GM23338 (cell line): ENCODE data around the gene DNAJB8. TPM values are rescaled to one million over a fixed set of nuclear protein-coding genes. Genes with fewer than 3 reads are reported as not detected.
A peak's percentile ranks its signal among the peaks of the same experiment; 100 is the strongest.

Experiments
- ATAC-seq: fragments of 200-7000 bp; cut with Tn5 transposase; 3 replicates; pipeline ENCODE4 v1.9.1; 2020
- DNase-seq: peaks from one replicate; pipeline ENCODE4 v3.0.0-alpha.2; 2015; ENCODE audit warnings: low spot score
- H2AFZ ChIP-seq: fragments of 200-600 bp; sonication (generic); 2 replicates; pipeline ENCODE4 v1.8.0; 2016; ENCODE audit warnings: antibody characterized with exemption, mild to moderate bottlenecking, moderate library complexity
- H3F3A ChIP-seq: fragments of 200-600 bp; sonication (generic); replicated peaks from 2 replicates; pipeline ENCODE4 v1.8.0; 2017; ENCODE audit warnings: antibody characterized with exemption, mixed run types, low read depth
- H3K27ac ChIP-seq: fragments of 200-600 bp; sonication (generic); 2 replicates; pipeline ENCODE4 v1.6.1; 2016; ENCODE audit warnings: low read depth
- H3K27me3 ChIP-seq: fragments of 200-600 bp; sonication (generic); 2 replicates; pipeline ENCODE4 v1.8.0; 2016; ENCODE audit warnings: mild to moderate bottlenecking, mixed run types, moderate library complexity; ENCODE audit not compliant: insufficient read depth
- H3K36me3 ChIP-seq: fragments of 200-600 bp; sonication (generic); 2 replicates; pipeline ENCODE4 v1.8.0; 2016; ENCODE audit warnings: mild to moderate bottlenecking; ENCODE audit not compliant: insufficient read depth
- H3K4me1 ChIP-seq: fragments of 200-600 bp; sonication (generic); 2 replicates; pipeline ENCODE4 v1.8.0; 2016; ENCODE audit warnings: mild to moderate bottlenecking, moderate library complexity; ENCODE audit not compliant: insufficient read depth
- H3K4me2 ChIP-seq: fragments of 200-600 bp; sonication (generic); 2 replicates; pipeline ENCODE4 v1.7.1; 2017; ENCODE audit warnings: mixed run types
- H3K4me3 ChIP-seq: fragments of 200-600 bp; sonication (generic); 2 replicates; pipeline ENCODE4 v1.6.1; 2016; ENCODE audit warnings: mixed run types
- H3K79me2 ChIP-seq: fragments of 200-600 bp; sonication (generic); replicated peaks from 2 replicates; pipeline ENCODE4 v1.8.0; 2017; ENCODE audit warnings: mild to moderate bottlenecking; ENCODE audit not compliant: insufficient read depth
- H3K9me2 ChIP-seq: fragments of 200-600 bp; sonication (generic); 2 replicates; pipeline ENCODE4 v1.8.0; 2017; ENCODE audit not compliant: insufficient read depth
- H4K20me1 ChIP-seq: fragments of 200-600 bp; sonication (generic); replicated peaks from 2 replicates; pipeline ENCODE4 v1.8.0; 2017; ENCODE audit warnings: mild to moderate bottlenecking; ENCODE audit not compliant: insufficient read depth
- H3K27ac Mint-ChIP-seq: 2 replicates; pipeline ENCODE4 v1.8.0; 2020; ENCODE audit warnings: inconsistent platforms, mild to moderate bottlenecking, moderate library complexity, mixed read lengths
- H3K27me3 Mint-ChIP-seq: 3 replicates; pipeline ENCODE4 v1.8.0; 2022; ENCODE audit warnings: low read depth, mild to moderate bottlenecking, moderate library complexity, mixed read lengths, inconsistent platforms; ENCODE audit not compliant: insufficient read depth, poor library complexity
- H3K36me3 Mint-ChIP-seq: 3 replicates; pipeline ENCODE4 v1.8.0; 2021; ENCODE audit warnings: low read depth, mild to moderate bottlenecking, inconsistent platforms, moderate library complexity, mixed read lengths
- H3K4me1 Mint-ChIP-seq: 3 replicates; pipeline ENCODE4 v1.8.0; 2020; ENCODE audit warnings: mild to moderate bottlenecking, inconsistent platforms, mixed read lengths
- H3K4me3 Mint-ChIP-seq: 3 replicates; pipeline ENCODE4 v1.8.0; 2021; ENCODE audit warnings: moderate library complexity, mild to moderate bottlenecking, inconsistent platforms, mixed read lengths
- H3K9me3 Mint-ChIP-seq: 3 replicates; pipeline ENCODE4 v1.8.0; 2020; ENCODE audit warnings: moderate library complexity, mild to moderate bottlenecking, inconsistent platforms, mixed read lengths
- CREB1 ChIP-seq: fragments of 250-450 bp; sonication (Bioruptor Pico); IDR thresholded peaks from 2 replicates; pipeline ENCODE4 v1.5.0; 2020; ENCODE audit warnings: low read depth, mild to moderate bottlenecking, moderate library complexity
- EZH2 ChIP-seq: fragments of 200-600 bp; sonication (generic); IDR thresholded peaks from one replicate; pipeline ENCODE4 v1.8.0; 2017; ENCODE audit warnings: antibody characterized with exemption, mild to moderate bottlenecking, low read depth; ENCODE audit not compliant: unreplicated experiment
- EZH2phosphoT487 ChIP-seq: fragments of 200-600 bp; sonication (generic); IDR thresholded peaks from one replicate; pipeline ENCODE4 v1.8.1; 2018; ENCODE audit warnings: antibody characterized with exemption; ENCODE audit not compliant: unreplicated experiment
- JUNB ChIP-seq: IDR thresholded peaks from one replicate; pipeline ENCODE4 v1.6.1; 2016; ENCODE audit warnings: antibody characterized with exemption; ENCODE audit not compliant: unreplicated experiment
- polyA plus RNA-seq: library from polyadenylated mRNA; unstranded; fragments of >200 nt; fragmentation: Nextera tagmentation; extraction: Ambion mirVana; gene quantifications from 2 replicates; pipeline ENCODE4 v1.2.1, GENCODE V29; 2016
- total RNA-seq: library from RNA; depleted of rRNA; stranded (reverse); fragments of >200 nt; shearing (Covaris generic); gene quantifications from 2 replicates; pipeline ENCODE4 v1.2.3, GENCODE V29; 2014
- TF ChIP-seq, protein P1 (sequence below): fragments of 250-450 bp; sonication (Bioruptor Pico); IDR thresholded peaks from 2 replicates; pipeline ENCODE4 v1.5.0; 2020; ENCODE audit warnings: mild to moderate bottlenecking, moderate library complexity

DNAJB8 gene
- total and polyA plus RNA-seq, 2 experiments from 2014 or later = not detected

DNA sequence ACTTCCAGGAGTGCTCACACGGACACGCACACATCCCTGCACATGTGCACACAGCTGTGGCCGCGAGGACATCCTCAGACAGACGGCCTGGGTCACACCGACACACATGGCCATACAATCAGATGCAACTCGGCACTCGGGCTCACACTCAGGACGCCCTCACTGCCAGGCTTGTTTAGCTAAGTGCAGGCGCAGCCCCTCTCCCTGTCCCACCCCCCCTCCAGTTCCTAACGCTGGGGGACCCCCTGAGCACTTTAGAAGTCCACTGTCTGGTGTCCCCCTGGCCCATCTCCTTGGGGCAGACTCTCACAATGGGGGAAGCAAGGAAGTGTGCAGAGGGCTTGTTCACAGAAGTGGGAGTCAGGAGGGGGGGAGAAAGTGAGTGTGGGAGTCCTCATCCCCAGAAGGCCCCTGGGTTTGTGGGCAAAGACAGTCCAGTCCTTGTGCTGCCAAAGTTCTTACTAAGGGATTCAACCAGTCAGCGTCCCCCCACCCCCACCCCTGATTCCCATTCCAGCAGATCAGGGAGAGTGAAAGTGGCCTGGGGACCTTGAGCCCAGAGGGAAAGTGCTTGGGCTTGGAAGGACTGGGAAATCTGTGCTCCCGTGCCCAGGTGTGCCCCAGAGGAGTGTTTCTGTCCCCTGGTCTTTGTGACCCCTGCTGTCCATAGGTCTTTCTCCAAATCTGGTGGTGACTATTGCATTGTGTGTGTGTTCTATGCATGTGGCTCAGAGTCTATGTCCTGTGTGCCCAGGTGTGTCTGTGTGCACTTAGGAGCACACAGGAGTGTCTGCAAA, 27.1 kb upstream of the DNAJB8 start:
- Histone ChIP-seq H3K4me2 (peak overlapping the region; percentile 90; the same call in 1 of the 2 replicates), H3F3A (0 out of 2 replicates have a peak, but pooled peaks cover 13% of the 10 kb centered on the region), H3K79me2 (no peaks in the 10 kb centered on the region), H4K20me1 (peaks cover 9% of the 10 kb centered on the region; the same call in 1 of the 2 replicates), H3K36me3 (no peaks in the 10 kb centered on the region), H3K27ac (no peak overlapping the region), H3K9me2 (no peaks in the 10 kb centered on the region), H3K4me1 (peaks cover 42% of the 10 kb centered on the region), H3K27me3 (peaks cover 98% of the 10 kb centered on the region), H2AFZ (no peak overlapping the region), H3K4me3 (peak overlapping the region; percentile 72; the same call in 1 of the 2 replicates)
- Mint-ChIP-seq H3K9me3 (no peaks in the 10 kb centered on the region), H3K27me3 (peaks cover 96% of the 10 kb centered on the region), H3K4me1 (peaks cover 32% of the 10 kb centered on the region), H3K4me3 (peak overlapping the region; percentile 57), H3K27ac (no peak overlapping the region), H3K36me3 (peaks cover 4% of the 10 kb centered on the region; the same call in 1 of the 3 replicates)
- ATAC-seq = no peak
- TF ChIP-seq JUNB (no peak), CREB1 (CRISPR knock-in tag) (no peak), EZH2phosphoT487 (peak; percentile 92), EZH2 (peak; percentile 92)
- TF ChIP-seq, protein P1, sequence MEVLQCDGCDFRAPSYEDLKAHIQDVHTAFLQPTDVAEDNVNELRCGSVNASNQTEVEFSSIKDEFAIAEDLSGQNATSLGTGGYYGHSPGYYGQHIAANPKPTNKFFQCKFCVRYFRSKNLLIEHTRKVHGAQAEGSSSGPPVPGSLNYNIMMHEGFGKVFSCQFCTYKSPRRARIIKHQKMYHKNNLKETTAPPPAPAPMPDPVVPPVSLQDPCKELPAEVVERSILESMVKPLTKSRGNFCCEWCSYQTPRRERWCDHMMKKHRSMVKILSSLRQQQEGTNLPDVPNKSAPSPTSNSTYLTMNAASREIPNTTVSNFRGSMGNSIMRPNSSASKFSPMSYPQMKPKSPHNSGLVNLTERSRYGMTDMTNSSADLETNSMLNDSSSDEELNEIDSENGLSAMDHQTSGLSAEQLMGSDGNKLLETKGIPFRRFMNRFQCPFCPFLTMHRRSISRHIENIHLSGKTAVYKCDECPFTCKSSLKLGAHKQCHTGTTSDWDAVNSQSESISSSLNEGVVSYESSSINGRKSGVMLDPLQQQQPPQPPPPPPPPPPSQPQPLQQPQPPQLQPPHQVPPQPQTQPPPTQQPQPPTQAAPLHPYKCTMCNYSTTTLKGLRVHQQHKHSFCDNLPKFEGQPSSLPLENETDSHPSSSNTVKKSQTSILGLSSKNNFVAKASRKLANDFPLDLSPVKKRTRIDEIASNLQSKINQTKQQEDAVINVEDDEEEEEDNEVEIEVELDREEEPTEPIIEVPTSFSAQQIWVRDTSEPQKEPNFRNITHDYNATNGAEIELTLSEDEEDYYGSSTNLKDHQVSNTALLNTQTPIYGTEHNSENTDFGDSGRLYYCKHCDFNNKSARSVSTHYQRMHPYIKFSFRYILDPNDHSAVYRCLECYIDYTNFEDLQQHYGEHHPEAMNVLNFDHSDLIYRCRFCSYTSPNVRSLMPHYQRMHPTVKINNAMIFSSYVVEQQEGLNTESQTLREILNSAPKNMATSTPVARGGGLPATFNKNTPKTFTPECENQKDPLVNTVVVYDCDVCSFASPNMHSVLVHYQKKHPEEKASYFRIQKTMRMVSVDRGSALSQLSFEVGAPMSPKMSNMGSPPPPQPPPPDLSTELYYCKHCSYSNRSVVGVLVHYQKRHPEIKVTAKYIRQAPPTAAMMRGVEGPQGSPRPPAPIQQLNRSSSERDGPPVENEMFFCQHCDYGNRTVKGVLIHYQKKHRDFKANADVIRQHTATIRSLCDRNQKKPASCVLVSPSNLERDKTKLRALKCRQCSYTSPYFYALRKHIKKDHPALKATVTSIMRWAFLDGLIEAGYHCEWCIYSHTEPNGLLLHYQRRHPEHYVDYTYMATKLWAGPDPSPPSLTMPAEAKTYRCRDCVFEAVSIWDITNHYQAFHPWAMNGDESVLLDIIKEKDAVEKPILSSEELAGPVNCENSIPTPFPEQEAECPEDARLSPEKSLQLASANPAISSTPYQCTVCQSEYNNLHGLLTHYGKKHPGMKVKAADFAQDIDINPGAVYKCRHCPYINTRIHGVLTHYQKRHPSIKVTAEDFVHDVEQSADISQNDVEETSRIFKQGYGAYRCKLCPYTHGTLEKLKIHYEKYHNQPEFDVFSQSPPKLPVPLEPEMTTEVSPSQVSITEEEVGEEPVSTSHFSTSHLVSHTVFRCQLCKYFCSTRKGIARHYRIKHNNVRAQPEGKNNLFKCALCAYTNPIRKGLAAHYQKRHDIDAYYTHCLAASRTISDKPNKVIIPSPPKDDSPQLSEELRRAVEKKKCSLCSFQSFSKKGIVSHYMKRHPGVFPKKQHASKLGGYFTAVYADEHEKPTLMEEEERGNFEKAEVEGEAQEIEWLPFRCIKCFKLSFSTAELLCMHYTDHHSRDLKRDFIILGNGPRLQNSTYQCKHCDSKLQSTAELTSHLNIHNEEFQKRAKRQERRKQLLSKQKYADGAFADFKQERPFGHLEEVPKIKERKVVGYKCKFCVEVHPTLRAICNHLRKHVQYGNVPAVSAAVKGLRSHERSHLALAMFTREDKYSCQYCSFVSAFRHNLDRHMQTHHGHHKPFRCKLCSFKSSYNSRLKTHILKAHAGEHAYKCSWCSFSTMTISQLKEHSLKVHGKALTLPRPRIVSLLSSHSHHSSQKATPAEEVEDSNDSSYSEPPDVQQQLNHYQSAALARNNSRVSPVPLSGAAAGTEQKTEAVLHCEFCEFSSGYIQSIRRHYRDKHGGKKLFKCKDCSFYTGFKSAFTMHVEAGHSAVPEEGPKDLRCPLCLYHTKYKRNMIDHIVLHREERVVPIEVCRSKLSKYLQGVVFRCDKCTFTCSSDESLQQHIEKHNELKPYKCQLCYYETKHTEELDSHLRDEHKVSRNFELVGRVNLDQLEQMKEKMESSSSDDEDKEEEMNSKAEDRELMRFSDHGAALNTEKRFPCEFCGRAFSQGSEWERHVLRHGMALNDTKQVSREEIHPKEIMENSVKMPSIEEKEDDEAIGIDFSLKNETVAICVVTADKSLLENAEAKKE (CRISPR knock-in tag) = no peak
- no peak for DNase-seq
